H9 (cell line): Measurements from ENCODE around the gene ECEL1. TPM values are rescaled to one million over a fixed set of nuclear protein-coding genes. Genes with fewer than 3 reads are reported as not detected.

Source experiments
- DNase-seq: peaks from one replicate; pipeline ENCODE4 v3.0.0-alpha.2; 2017
- H2AFZ ChIP-seq: one replicate; pipeline ENCODE4 v1.6.1; 2013; ENCODE audit warnings: mild to moderate bottlenecking, low read length, control low read depth, moderate library complexity
- H2AK5ac ChIP-seq: 2 replicates; pipeline ENCODE4 v1.6.1; 2013; ENCODE audit warnings: low read length, control low read depth, mixed read lengths; ENCODE audit not compliant: insufficient read length
- H2BK120ac ChIP-seq: one replicate; pipeline ENCODE4 v1.6.1; 2013; ENCODE audit warnings: low read depth, mild to moderate bottlenecking, low read length, control low read depth, inconsistent platforms; ENCODE audit not compliant: poor library complexity, severe bottlenecking
- H2BK12ac ChIP-seq: 2 replicates; pipeline ENCODE4 v1.6.1; 2013; ENCODE audit warnings: low read length, control low read depth, mixed read lengths, low read depth; ENCODE audit not compliant: insufficient read length
- H2BK15ac ChIP-seq: 2 replicates; pipeline ENCODE4 v1.6.1; 2013; ENCODE audit warnings: low read depth, low read length, control low read depth
- H2BK20ac ChIP-seq: one replicate; pipeline ENCODE4 v1.6.1; 2013; ENCODE audit warnings: low read depth, mild to moderate bottlenecking, low read length, control low read depth, inconsistent platforms; ENCODE audit not compliant: poor library complexity, severe bottlenecking
- H2BK5ac ChIP-seq: 2 replicates; pipeline ENCODE4 v1.6.1; 2013; ENCODE audit warnings: low read length, control low read depth, mixed read lengths; ENCODE audit not compliant: insufficient read length
- H3K14ac ChIP-seq: 2 replicates; pipeline ENCODE4 v1.6.1; 2013; ENCODE audit warnings: low read length, control low read depth; ENCODE audit not compliant: insufficient read depth
- H3K18ac ChIP-seq: 2 replicates; pipeline ENCODE4 v1.6.1; 2013; ENCODE audit warnings: low read depth, mild to moderate bottlenecking, mixed read lengths, low read length, control low read depth; ENCODE audit not compliant: insufficient read length
- H3K23ac ChIP-seq: 2 replicates; pipeline ENCODE4 v1.6.1; 2013; ENCODE audit warnings: low read length, control low read depth, mixed read lengths, low read depth; ENCODE audit not compliant: insufficient read length
- H3K23me2 ChIP-seq: 2 replicates; pipeline ENCODE4 v1.6.1; 2013; ENCODE audit warnings: low read depth, mild to moderate bottlenecking, mixed read lengths, low read length, control low read depth; ENCODE audit not compliant: insufficient read length, poor library complexity, severe bottlenecking
- H3K27ac ChIP-seq: 2 replicates; pipeline ENCODE4 v1.5.1; 2013; ENCODE audit warnings: low read length, control low read depth, mixed read lengths, low read depth; ENCODE audit not compliant: insufficient read length
- H3K27me3 ChIP-seq: 2 replicates; pipeline ENCODE4 v1.6.1; 2013; ENCODE audit warnings: low read length, control low read depth, inconsistent platforms; ENCODE audit not compliant: insufficient read depth
- H3K4ac ChIP-seq: 2 replicates; pipeline ENCODE4 v1.6.1; 2013; ENCODE audit warnings: low read depth, mild to moderate bottlenecking, control low read depth, inconsistent platforms, low read length, moderate library complexity
- H3K4me1 ChIP-seq: 2 replicates; pipeline ENCODE4 v1.6.1; 2013; ENCODE audit warnings: low read length, control low read depth, inconsistent platforms; ENCODE audit not compliant: insufficient read depth
- H3K4me2 ChIP-seq: 2 replicates; pipeline ENCODE4 v1.6.1; 2013; ENCODE audit warnings: low read length, control low read depth, mixed read lengths; ENCODE audit not compliant: insufficient read length, insufficient read depth
- H3K56ac ChIP-seq: 2 replicates; pipeline ENCODE4 v1.6.1; 2013; ENCODE audit warnings: low read depth, mild to moderate bottlenecking, mixed read lengths, low read length, control low read depth; ENCODE audit not compliant: insufficient read length
- H3K79me1 ChIP-seq: 2 replicates; pipeline ENCODE4 v1.6.1; 2013; ENCODE audit warnings: low read depth, mild to moderate bottlenecking, moderate library complexity, low read length, control low read depth, inconsistent platforms; ENCODE audit not compliant: insufficient read depth, poor library complexity, severe bottlenecking
- H3K79me2 ChIP-seq: 2 replicates; pipeline ENCODE4 v1.6.1; 2013; ENCODE audit warnings: low read length, control low read depth, inconsistent platforms; ENCODE audit not compliant: insufficient read depth
- H3K9ac ChIP-seq: 2 replicates; pipeline ENCODE4 v1.6.1; 2013; ENCODE audit warnings: low read length, control low read depth, mixed read lengths; ENCODE audit not compliant: insufficient read length; ENCODE audit errors: extremely low read depth
- H3K9me3 ChIP-seq: one replicate; pipeline ENCODE4 v1.6.1; 2013; ENCODE audit warnings: low read depth, low read length, inconsistent platforms; ENCODE audit not compliant: control insufficient read depth
- H3T11ph ChIP-seq: one replicate; pipeline ENCODE4 v1.6.1; 2013; ENCODE audit warnings: mild to moderate bottlenecking, low read length, control low read depth, inconsistent platforms
- H4K20me1 ChIP-seq: one replicate; pipeline ENCODE4 v1.6.1; 2013; ENCODE audit not compliant: control insufficient read depth, insufficient read length, insufficient read depth
- H4K5ac ChIP-seq: 2 replicates; pipeline ENCODE4 v1.6.1; 2013; ENCODE audit warnings: low read depth, mild to moderate bottlenecking, mixed read lengths, low read length, control low read depth; ENCODE audit not compliant: insufficient read length
- H4K8ac ChIP-seq: replicated peaks from 2 replicates; pipeline ENCODE4 v1.6.1; 2013; ENCODE audit warnings: low read length, control low read depth, mixed read lengths, low read depth; ENCODE audit not compliant: insufficient read length
- H4K91ac ChIP-seq: 2 replicates; pipeline ENCODE4 v1.6.1; 2013; ENCODE audit warnings: low read depth, mild to moderate bottlenecking, moderate library complexity, mixed read lengths, low read length, control low read depth; ENCODE audit not compliant: insufficient read length
- H3K27ac Mint-ChIP-seq, 3 experiments: 2 replicates in 2 of 3; 3 replicates in 1 of 3; pipeline ENCODE4 v1.8.0; 2020 to 2021; ENCODE audit warnings: mixed read lengths in 3 of 3, mild to moderate bottlenecking in 1 of 3, moderate library complexity in 1 of 3
- H3K27me3 Mint-ChIP-seq: 2 replicates; pipeline ENCODE4 v1.8.0; 2021; ENCODE audit warnings: low read depth, mild to moderate bottlenecking, moderate library complexity, mixed read lengths
- H3K36me3 Mint-ChIP-seq, 3 experiments: 2 replicates in 2 of 3; 3 replicates in 1 of 3; pipeline ENCODE4 v1.8.0; 2020 to 2021; ENCODE audit warnings: low read depth in 3 of 3, mixed read lengths in 3 of 3; ENCODE audit not compliant: insufficient read depth in 1 of 3
- H3K4me1 Mint-ChIP-seq, 2 experiments: 2 replicates each; pipeline ENCODE4 v1.8.0; 2020; ENCODE audit warnings: mixed read lengths in 2 of 2
- H3K4me3 Mint-ChIP-seq, 2 experiments: 2 replicates in 1 of 2; 3 replicates in 1 of 2; pipeline ENCODE4 v1.8.0; 2020 to 2021; ENCODE audit warnings: mild to moderate bottlenecking in 2 of 2, mixed read lengths in 2 of 2, moderate library complexity in 1 of 2
- H3K9me3 Mint-ChIP-seq, 2 experiments: 2 replicates in 1 of 2; 3 replicates in 1 of 2; pipeline ENCODE4 v1.8.0; 2020; ENCODE audit warnings: mild to moderate bottlenecking in 2 of 2, mixed read lengths in 2 of 2, moderate library complexity in 1 of 2
- WGBS: extraction: QIAGEN DNeasy Blood & Tissue Kit; methylation state at CpG from one replicate; pipeline ENCODE4 v1.1.7; 2013; ENCODE audit warnings: missing lambda C conversion rate, low lambda C conversion rate, mixed read lengths; ENCODE audit not compliant: insufficient read length; ENCODE audit errors: extremely low coverage; 5-methylcytosine and 5-hydroxymethylcytosine counted together
- total RNA-seq: library from RNA; stranded (reverse); gene quantifications from 2 replicates; pipeline ENCODE4 v1.2.1, GENCODE V29; 2021
- TF ChIP-seq, protein P1 (sequence below): fragments of 200-600 bp; sonication (generic); conservative IDR thresholded peaks from 3 replicates; pipeline ENCODE4 v1.8.0; 2021; ENCODE audit warnings: antibody characterized with exemption, mild to moderate bottlenecking

The ECEL1 gene
- total RNA-seq, 1 experiment from 2014 or later: 8.4 TPM

DNA sequence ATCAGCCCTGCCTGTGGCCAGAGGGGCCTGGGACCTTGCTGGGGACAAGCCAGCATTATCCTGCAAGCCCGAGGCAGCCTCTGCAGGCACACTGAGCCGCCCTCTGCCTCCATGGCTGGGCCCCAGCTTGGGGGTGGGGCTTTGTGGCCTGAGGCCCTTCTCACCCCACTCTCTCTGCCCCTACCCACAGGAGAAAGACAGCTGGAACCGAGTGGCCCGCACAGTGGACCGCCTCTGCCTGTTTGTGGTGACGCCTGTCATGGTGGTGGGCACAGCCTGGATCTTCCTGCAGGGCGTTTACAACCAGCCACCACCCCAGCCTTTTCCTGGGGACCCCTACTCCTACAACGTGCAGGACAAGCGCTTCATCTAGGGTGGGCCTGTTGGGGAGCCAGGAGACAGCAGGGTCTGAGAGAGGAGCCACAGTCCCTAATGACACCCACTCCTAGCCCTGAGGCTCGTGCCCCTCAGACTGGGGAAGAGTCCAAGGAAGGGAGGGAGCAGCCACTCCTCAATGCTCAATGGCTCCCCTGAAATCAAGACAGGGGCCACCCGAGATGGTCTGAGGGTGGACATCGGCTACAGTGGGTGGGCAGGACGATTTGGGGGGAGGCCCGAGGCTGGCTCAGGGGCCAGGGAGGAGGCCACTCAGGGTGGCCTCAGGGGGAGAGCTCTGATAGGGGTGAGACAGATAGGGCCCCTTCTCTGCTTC is 47.5 kb upstream of the ECEL1 start:
- H3K4me1 ChIP-seq: peaks cover 4% of the 10 kb centered on the region; the same call in 1 of the 2 replicates
- no peak overlapping the region for H2AK5ac ChIP-seq
- no CpG with 5 or more reads among the region's 14 CpGs for WGBS
- no peak overlapping the region for H4K91ac ChIP-seq
- H2BK12ac ChIP-seq: no peak overlapping the region
- no peaks in the 10 kb centered on the region for H4K20me1 ChIP-seq
- no peak overlapping the region for H3K56ac ChIP-seq
- no peak overlapping the region for H3K18ac ChIP-seq
- no peaks in the 10 kb centered on the region for H3K23me2 ChIP-seq
- H4K5ac ChIP-seq: no peak overlapping the region
- no peak overlapping the region for H3T11ph ChIP-seq
- no peak overlapping the region for H2AFZ ChIP-seq
- Mint-ChIP-seq H3K27me3 (peaks cover 18% of the 10 kb centered on the region), H3K27ac (no peak overlapping the region), H3K4me1 (peaks cover 31 to 38% of the 10 kb centered on the region in 2 experiments), H3K36me3 (peaks cover 0 to 3% (median 0%) of the 10 kb centered on the region in 3 experiments; a peak in 1 of 7 replicates), H3K4me3 (no peak overlapping the region), H3K9me3 (peaks cover 4 to 8% of the 10 kb centered on the region in 2 experiments; a peak in 4 of 5 replicates)
- no peak overlapping the region for H3K4me2 ChIP-seq
- H2BK20ac ChIP-seq: no peak overlapping the region
- no peak overlapping the region for H2BK5ac ChIP-seq
- H3K9ac ChIP-seq: no peak overlapping the region
- no peak overlapping the region for H2BK120ac ChIP-seq
- H3K27ac ChIP-seq: no peak overlapping the region
- H3K23ac ChIP-seq: no peak overlapping the region
- no peak overlapping the region for H4K8ac ChIP-seq
- DNase-seq: no peak
- H3K27me3 ChIP-seq: no peaks in the 10 kb centered on the region
- TF ChIP-seq, protein P1, sequence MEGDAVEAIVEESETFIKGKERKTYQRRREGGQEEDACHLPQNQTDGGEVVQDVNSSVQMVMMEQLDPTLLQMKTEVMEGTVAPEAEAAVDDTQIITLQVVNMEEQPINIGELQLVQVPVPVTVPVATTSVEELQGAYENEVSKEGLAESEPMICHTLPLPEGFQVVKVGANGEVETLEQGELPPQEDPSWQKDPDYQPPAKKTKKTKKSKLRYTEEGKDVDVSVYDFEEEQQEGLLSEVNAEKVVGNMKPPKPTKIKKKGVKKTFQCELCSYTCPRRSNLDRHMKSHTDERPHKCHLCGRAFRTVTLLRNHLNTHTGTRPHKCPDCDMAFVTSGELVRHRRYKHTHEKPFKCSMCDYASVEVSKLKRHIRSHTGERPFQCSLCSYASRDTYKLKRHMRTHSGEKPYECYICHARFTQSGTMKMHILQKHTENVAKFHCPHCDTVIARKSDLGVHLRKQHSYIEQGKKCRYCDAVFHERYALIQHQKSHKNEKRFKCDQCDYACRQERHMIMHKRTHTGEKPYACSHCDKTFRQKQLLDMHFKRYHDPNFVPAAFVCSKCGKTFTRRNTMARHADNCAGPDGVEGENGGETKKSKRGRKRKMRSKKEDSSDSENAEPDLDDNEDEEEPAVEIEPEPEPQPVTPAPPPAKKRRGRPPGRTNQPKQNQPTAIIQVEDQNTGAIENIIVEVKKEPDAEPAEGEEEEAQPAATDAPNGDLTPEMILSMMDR: no peak
- no peak overlapping the region for H3K4ac ChIP-seq
- no peak overlapping the region for H2BK15ac ChIP-seq
- H3K14ac ChIP-seq: no peak overlapping the region
- H3K79me2 ChIP-seq: no peaks in the 10 kb centered on the region
- H3K79me1 ChIP-seq: no peaks in the 10 kb centered on the region
- no peaks in the 10 kb centered on the region for H3K9me3 ChIP-seq
